GM23338 (cell line): Measurements from ENCODE around the gene ZCCHC24. TPM values are rescaled to one million over a fixed set of nuclear protein-coding genes. Genes with fewer than 3 reads are reported as not detected.

Experiments used
- ATAC-seq: fragments of 200-7000 bp; cut with Tn5 transposase; 3 replicates; pipeline ENCODE4 v1.9.1; 2020
- DNase-seq: peaks from one replicate; pipeline ENCODE4 v3.0.0-alpha.2; 2015; ENCODE audit warnings: low spot score
- H2AFZ ChIP-seq: fragments of 200-600 bp; sonication (generic); 2 replicates; pipeline ENCODE4 v1.8.0; 2016; ENCODE audit warnings: antibody characterized with exemption, mild to moderate bottlenecking, moderate library complexity
- H3F3A ChIP-seq: fragments of 200-600 bp; sonication (generic); replicated peaks from 2 replicates; pipeline ENCODE4 v1.8.0; 2017; ENCODE audit warnings: antibody characterized with exemption, mixed run types, low read depth
- H3K27ac ChIP-seq: fragments of 200-600 bp; sonication (generic); 2 replicates; pipeline ENCODE4 v1.6.1; 2016; ENCODE audit warnings: low read depth
- H3K27me3 ChIP-seq: fragments of 200-600 bp; sonication (generic); 2 replicates; pipeline ENCODE4 v1.8.0; 2016; ENCODE audit warnings: mild to moderate bottlenecking, mixed run types, moderate library complexity; ENCODE audit not compliant: insufficient read depth
- H3K36me3 ChIP-seq: fragments of 200-600 bp; sonication (generic); 2 replicates; pipeline ENCODE4 v1.8.0; 2016; ENCODE audit warnings: mild to moderate bottlenecking; ENCODE audit not compliant: insufficient read depth
- H3K4me1 ChIP-seq: fragments of 200-600 bp; sonication (generic); 2 replicates; pipeline ENCODE4 v1.8.0; 2016; ENCODE audit warnings: mild to moderate bottlenecking, moderate library complexity; ENCODE audit not compliant: insufficient read depth
- H3K4me2 ChIP-seq: fragments of 200-600 bp; sonication (generic); 2 replicates; pipeline ENCODE4 v1.7.1; 2017; ENCODE audit warnings: mixed run types
- H3K4me3 ChIP-seq: fragments of 200-600 bp; sonication (generic); 2 replicates; pipeline ENCODE4 v1.6.1; 2016; ENCODE audit warnings: mixed run types
- H3K79me2 ChIP-seq: fragments of 200-600 bp; sonication (generic); replicated peaks from 2 replicates; pipeline ENCODE4 v1.8.0; 2017; ENCODE audit warnings: mild to moderate bottlenecking; ENCODE audit not compliant: insufficient read depth
- H3K9me2 ChIP-seq: fragments of 200-600 bp; sonication (generic); 2 replicates; pipeline ENCODE4 v1.8.0; 2017; ENCODE audit not compliant: insufficient read depth
- H4K20me1 ChIP-seq: fragments of 200-600 bp; sonication (generic); replicated peaks from 2 replicates; pipeline ENCODE4 v1.8.0; 2017; ENCODE audit warnings: mild to moderate bottlenecking; ENCODE audit not compliant: insufficient read depth
- H3K27ac Mint-ChIP-seq: 2 replicates; pipeline ENCODE4 v1.8.0; 2020; ENCODE audit warnings: inconsistent platforms, mild to moderate bottlenecking, moderate library complexity, mixed read lengths
- H3K27me3 Mint-ChIP-seq: 3 replicates; pipeline ENCODE4 v1.8.0; 2022; ENCODE audit warnings: low read depth, mild to moderate bottlenecking, moderate library complexity, mixed read lengths, inconsistent platforms; ENCODE audit not compliant: insufficient read depth, poor library complexity
- H3K36me3 Mint-ChIP-seq: 3 replicates; pipeline ENCODE4 v1.8.0; 2021; ENCODE audit warnings: low read depth, mild to moderate bottlenecking, inconsistent platforms, moderate library complexity, mixed read lengths
- H3K4me1 Mint-ChIP-seq: 3 replicates; pipeline ENCODE4 v1.8.0; 2020; ENCODE audit warnings: mild to moderate bottlenecking, inconsistent platforms, mixed read lengths
- H3K4me3 Mint-ChIP-seq: 3 replicates; pipeline ENCODE4 v1.8.0; 2021; ENCODE audit warnings: moderate library complexity, mild to moderate bottlenecking, inconsistent platforms, mixed read lengths
- H3K9me3 Mint-ChIP-seq: 3 replicates; pipeline ENCODE4 v1.8.0; 2020; ENCODE audit warnings: moderate library complexity, mild to moderate bottlenecking, inconsistent platforms, mixed read lengths
- CREB1 ChIP-seq: fragments of 250-450 bp; sonication (Bioruptor Pico); IDR thresholded peaks from 2 replicates; pipeline ENCODE4 v1.5.0; 2020; ENCODE audit warnings: low read depth, mild to moderate bottlenecking, moderate library complexity
- CTCF ChIP-seq, 2 experiments: fragments of 200-600 bp in 1 of 2; sonication (generic) in 1 of 2; conservative IDR thresholded peaks; 2 replicates each; pipeline versions ENCODE4 v1.5.1 to v1.6.1; 2016 to 2017; ENCODE audit warnings: antibody characterized with exemption in 2 of 2, low read depth in 2 of 2, mild to moderate bottlenecking in 2 of 2, moderate library complexity in 1 of 2
- ETS1 ChIP-seq: IDR thresholded peaks from 2 replicates; pipeline ENCODE4 v1.6.1; 2016; ENCODE audit warnings: antibody characterized with exemption
- EZH2 ChIP-seq: fragments of 200-600 bp; sonication (generic); IDR thresholded peaks from one replicate; pipeline ENCODE4 v1.8.0; 2017; ENCODE audit warnings: antibody characterized with exemption, mild to moderate bottlenecking, low read depth; ENCODE audit not compliant: unreplicated experiment
- EZH2phosphoT487 ChIP-seq: fragments of 200-600 bp; sonication (generic); IDR thresholded peaks from one replicate; pipeline ENCODE4 v1.8.1; 2018; ENCODE audit warnings: antibody characterized with exemption; ENCODE audit not compliant: unreplicated experiment
- JUNB ChIP-seq: IDR thresholded peaks from one replicate; pipeline ENCODE4 v1.6.1; 2016; ENCODE audit warnings: antibody characterized with exemption; ENCODE audit not compliant: unreplicated experiment
- NANOG ChIP-seq: IDR thresholded peaks from 2 replicates; pipeline ENCODE4 v1.6.1; 2016; ENCODE audit warnings: antibody characterized with exemption, borderline replicate concordance
- POLR2AphosphoS5 ChIP-seq: IDR thresholded peaks from 2 replicates; pipeline ENCODE4 v1.6.1; 2016; ENCODE audit warnings: antibody characterized with exemption, low read depth
- REST ChIP-seq: IDR thresholded peaks from one replicate; pipeline ENCODE4 v1.6.1; 2018; ENCODE audit warnings: antibody characterized with exemption; ENCODE audit not compliant: unreplicated experiment
- STAT1 ChIP-seq: IDR thresholded peaks from one replicate; pipeline ENCODE4 v1.6.1; 2016; ENCODE audit warnings: antibody characterized with exemption; ENCODE audit not compliant: unreplicated experiment
- ZNF114 ChIP-seq: fragments of 250-450 bp; sonication (Bioruptor Pico); IDR thresholded peaks from 2 replicates; pipeline ENCODE4 v1.5.0; 2020; ENCODE audit warnings: mild to moderate bottlenecking, moderate library complexity
- ZNF331 ChIP-seq: fragments of 250-450 bp; sonication (Bioruptor Pico); IDR thresholded peaks from 2 replicates; pipeline ENCODE4 v1.5.0; 2020; ENCODE audit warnings: low read depth, mild to moderate bottlenecking, moderate library complexity
- ZNF462 ChIP-seq: fragments of 250-450 bp; sonication (Bioruptor Pico); IDR thresholded peaks from 2 replicates; pipeline ENCODE4 v1.5.0; 2020; ENCODE audit warnings: mild to moderate bottlenecking, moderate library complexity
- polyA plus RNA-seq: library from polyadenylated mRNA; unstranded; fragments of >200 nt; fragmentation: Nextera tagmentation; extraction: Ambion mirVana; gene quantifications from 2 replicates; pipeline ENCODE4 v1.2.1, GENCODE V29; 2016
- total RNA-seq: library from RNA; depleted of rRNA; stranded (reverse); fragments of >200 nt; shearing (Covaris generic); gene quantifications from 2 replicates; pipeline ENCODE4 v1.2.3, GENCODE V29; 2014

ZCCHC24 gene
- total and polyA plus RNA-seq, 2 experiments from 2014 or later = 2.0 to 10.1 TPM

GRCh38 chr10:79465341-79465740, 19.9 kb upstream of the ZCCHC24 start:
- Histone ChIP-seq H3K27ac (no peak overlapping the region), H2AFZ (no peak overlapping the region), H3K79me2 (no peaks in the 10 kb centered on the region), H3K4me2 (no peak overlapping the region), H4K20me1 (no peaks in the 10 kb centered on the region), H3K36me3 (no peaks in the 10 kb centered on the region), H3K9me2 (no peaks in the 10 kb centered on the region), H3K4me1 (no peaks in the 10 kb centered on the region), H3K27me3 (no peaks in the 10 kb centered on the region), H3K4me3 (no peak overlapping the region), H3F3A (no peaks in the 10 kb centered on the region)
- peaks cover 4% of the 10 kb centered on the region for H3K27me3 Mint-ChIP-seq
- TF ChIP-seq POLR2AphosphoS5 (no peak), STAT1 (no peak), ZNF331 (CRISPR knock-in tag) (no peak), EZH2 (no peak), EZH2phosphoT487 (no peak), CREB1 (CRISPR knock-in tag) (no peak), ZNF462 (no peak), ZNF114 (CRISPR knock-in tag) (no peak), JUNB (no peak), REST (no peak), CTCF (conservative IDR thresholded peaks at IDR 0.05; ENCODE audit: low read depth in 2 of 2) (no peak), NANOG (no peak), ETS1 (no peak)
- ATAC-seq (no peak), DNase-seq (no peak)
- no peak overlapping the region for H3K27ac Mint-ChIP-seq
- H3K4me3 Mint-ChIP-seq = no peak overlapping the region
- H3K36me3 Mint-ChIP-seq = no peaks in the 10 kb centered on the region
- no peaks in the 10 kb centered on the region for H3K9me3 Mint-ChIP-seq
- no peaks in the 10 kb centered on the region; the same call in 2 of the 3 replicates for H3K4me1 Mint-ChIP-seq
